Astrocyte of the spinal cord (primary cell): ENCODE results near the gene BAHCC1.

Source experiments
- DNase-seq: peaks from one replicate; pipeline ENCODE4 v3.0.0; 2011; ENCODE audit warnings: low read depth, low spot score
- H3K4me3 ChIP-seq: 2 replicates; pipeline ENCODE4 v1.5.1; 2011; ENCODE audit warnings: low read depth, mild to moderate bottlenecking, low read length, moderate library complexity
- in situ Hi-C: cut with HindIII; loops from 2 replicates; pipeline ENCODE4 v1.10.0; 2017; ENCODE audit warnings: low sequenced_read_pairs
- TF ChIP-seq, protein P1 (sequence below): IDR thresholded peaks from 2 replicates; pipeline ENCODE4 v1.5.1; 2012; ENCODE audit warnings: low read depth, mild to moderate bottlenecking, low read length, inconsistent platforms

Gene BAHCC1

DNA sequence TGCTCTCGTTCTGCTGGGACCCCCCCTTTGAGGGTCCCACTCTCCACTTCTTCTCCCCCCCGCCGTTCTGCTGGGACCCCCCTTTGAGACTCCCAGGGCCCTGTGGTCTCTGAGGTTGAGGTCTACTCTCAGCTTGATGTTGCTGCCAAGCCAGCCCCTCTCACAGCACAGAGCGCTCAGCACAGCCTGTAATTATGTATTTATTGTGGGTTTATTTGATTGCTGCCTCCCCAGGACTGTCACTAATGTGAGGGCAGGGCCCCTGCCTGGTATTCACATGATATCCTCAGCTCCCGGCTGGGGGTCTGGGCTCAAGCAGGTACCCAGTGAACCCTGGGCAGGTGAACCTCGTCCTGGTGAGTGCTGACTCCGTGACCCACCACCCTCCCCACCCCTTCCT is 81.9 kb downstream of the BAHCC1 start:
- no peak for DNase-seq
- no peak overlapping the region for H3K4me3 ChIP-seq
- TF ChIP-seq, protein P1, sequence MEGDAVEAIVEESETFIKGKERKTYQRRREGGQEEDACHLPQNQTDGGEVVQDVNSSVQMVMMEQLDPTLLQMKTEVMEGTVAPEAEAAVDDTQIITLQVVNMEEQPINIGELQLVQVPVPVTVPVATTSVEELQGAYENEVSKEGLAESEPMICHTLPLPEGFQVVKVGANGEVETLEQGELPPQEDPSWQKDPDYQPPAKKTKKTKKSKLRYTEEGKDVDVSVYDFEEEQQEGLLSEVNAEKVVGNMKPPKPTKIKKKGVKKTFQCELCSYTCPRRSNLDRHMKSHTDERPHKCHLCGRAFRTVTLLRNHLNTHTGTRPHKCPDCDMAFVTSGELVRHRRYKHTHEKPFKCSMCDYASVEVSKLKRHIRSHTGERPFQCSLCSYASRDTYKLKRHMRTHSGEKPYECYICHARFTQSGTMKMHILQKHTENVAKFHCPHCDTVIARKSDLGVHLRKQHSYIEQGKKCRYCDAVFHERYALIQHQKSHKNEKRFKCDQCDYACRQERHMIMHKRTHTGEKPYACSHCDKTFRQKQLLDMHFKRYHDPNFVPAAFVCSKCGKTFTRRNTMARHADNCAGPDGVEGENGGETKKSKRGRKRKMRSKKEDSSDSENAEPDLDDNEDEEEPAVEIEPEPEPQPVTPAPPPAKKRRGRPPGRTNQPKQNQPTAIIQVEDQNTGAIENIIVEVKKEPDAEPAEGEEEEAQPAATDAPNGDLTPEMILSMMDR = no peak
- in situ Hi-C loops = no loop called here

DNA sequence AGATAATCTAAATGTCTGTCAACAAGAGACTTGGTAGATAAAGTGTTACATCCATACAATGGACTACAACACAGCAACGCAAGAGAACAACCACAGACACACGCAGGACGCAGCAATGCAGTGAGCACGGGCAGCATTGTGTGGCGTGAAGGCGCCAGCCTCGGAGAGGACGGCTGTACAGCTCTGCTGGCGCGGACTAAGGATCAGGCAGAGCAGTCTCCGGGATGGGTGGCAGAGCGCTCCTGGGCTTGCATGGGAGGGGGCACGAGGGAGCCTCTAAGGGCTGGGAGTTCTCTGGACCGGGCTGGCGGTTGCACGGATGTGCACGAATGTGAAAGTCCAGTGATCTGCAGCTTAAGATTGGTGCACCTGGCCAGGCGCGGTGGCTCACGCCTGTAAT is 82.9 kb downstream of the BAHCC1 start:
- H3K4me3 ChIP-seq = no peak overlapping the region
- in situ Hi-C loops = no loop called here
- TF ChIP-seq, protein P1 = no peak
- no peak for DNase-seq

DNA sequence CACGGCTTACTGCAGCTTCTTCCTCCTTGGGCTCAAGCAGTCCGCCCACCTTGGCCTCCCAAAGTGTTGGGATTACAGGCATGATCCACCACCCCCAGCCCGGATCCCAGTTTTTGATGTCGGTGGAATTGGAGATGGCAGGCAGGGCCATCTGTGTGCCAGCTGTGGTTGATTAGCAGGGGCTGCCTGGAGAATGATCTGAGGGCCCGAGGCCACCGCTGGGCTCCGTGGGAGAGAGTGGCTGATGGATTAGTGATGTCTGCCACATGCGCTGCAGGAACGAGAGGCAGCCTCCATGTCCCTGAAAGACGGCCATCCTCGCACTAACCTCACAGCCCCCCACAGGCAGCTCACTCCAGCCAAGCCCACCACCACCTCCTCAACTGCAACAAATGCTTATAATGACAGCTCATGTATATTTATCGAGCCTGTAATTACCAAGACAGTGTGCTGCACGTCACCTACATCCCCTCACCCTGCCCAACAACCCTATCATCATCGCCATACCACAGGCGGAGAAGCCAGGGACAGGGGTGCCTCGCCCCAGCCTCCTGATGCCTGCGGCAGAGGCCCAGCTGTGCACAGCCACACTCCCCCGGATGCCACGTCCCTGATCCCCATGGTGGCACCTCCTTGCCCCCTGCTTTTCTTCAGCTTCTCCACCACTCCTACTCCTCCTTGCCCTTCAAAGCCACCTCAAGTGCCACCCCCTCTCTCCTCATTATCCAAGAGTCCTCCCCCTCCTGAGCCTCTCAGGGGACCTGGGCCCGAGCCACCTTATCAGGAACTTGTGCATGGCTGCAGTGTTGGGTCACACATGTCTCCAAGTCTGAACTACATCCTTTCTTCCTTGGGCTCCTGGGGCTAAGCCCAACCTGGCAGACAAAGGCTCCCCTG is 84.2 kb downstream of the BAHCC1 start:
- in situ Hi-C loops = no loop called here
- DNase-seq = no peak
- TF ChIP-seq, protein P1 = no peak
- no peak overlapping the region for H3K4me3 ChIP-seq

DNA sequence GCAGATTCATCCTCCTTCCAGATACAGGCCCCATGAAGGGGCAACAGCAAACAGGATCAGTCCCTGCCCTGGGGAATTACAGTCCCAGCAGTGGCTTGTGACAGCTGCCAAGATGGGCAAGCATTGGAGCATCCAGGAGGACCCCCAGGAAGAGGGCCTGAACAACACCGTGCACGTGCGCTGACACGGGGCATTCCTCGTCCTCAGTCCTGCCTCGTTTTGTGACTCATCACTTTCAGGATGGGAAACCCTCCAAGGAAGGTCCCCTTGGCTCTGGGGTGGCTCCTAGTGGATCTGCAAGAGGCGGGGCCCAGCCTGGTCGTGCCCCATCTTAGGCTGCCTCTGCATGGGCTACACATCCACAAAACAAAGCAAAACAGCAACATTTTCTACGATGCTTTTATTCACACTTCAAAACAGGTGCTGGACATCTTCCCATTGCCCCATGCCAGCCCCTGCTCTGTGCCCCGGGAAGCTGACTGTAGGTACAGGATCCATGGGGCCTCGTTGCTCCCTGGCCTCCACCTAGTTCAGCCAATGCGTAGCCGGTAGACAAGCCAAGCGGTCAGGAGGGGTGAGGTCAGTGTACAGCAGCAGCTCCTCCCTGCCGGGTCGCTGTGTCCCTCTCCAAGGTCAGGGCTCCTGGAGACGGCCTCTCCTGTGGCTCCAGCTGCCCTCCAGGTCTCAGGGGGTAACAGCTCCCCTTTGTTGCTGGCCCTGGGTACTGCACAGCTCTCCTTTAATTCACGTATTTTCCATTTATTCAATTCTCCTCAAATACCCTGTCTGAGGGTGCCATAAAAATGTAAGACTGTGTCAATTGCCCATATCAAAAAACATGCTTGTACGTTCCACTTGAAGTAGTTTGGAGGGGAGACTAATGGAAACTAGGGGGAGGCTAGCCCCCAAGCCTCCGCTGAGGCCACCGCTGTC is 85.1 kb downstream of the BAHCC1 start:
- peak; percentile 62 for DNase-seq
- H3K4me3 ChIP-seq = no peak overlapping the region
- TF ChIP-seq, protein P1 = peak; percentile 24
- in situ Hi-C loops = no loop called here

DNA sequence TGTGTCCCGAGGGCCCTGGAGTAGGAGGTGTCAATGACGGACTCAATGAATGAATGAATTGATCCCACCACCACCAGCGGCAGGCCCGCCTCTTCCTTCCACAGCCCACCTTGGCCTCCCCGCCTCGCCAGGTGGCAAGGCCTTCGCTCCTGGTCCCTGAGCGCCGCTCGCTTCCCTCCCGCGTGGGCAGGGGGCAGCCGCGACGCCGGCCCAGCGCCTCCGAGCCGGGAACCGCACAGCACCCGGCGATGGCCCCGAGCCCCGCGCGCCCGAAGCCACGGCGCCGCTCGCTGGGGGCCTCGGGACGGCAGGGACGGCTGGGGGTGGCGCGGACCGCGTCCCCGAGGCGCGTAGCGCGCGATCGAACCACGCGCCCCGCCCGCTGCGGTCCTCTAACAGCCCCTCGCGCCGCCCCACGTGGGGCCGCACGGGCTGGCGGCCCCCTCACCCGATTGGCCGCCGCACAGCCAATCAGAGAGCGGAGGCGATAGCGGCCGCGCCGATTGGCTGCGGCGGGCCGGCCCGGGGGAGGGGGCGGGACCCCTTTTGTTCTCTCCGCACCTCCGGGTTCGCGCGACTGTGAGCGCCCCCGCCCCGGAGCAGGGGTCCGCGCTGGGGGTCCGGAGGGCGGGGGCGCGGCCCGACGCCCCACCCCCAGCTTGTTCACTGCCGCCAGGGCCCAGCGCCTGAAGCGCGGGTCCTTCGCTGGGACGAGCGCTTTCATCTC is 86.0 kb downstream of the BAHCC1 start:
- peak overlapping the region; percentile 34 for H3K4me3 ChIP-seq
- peak; percentile 69 for DNase-seq
- in situ Hi-C loops = no loop called here
- TF ChIP-seq, protein P1 = no peak
